ENCODE measurements around the gene OBSCN. TPM values are rescaled to one million over a fixed set of nuclear protein-coding genes. Genes with fewer than 3 reads are reported as not detected.
"Not testable (repeated sequence)": the region's sequence is repeated elsewhere in the genome, so short reads cannot be mapped to it uniquely, and the experiment has no call there.

The OBSCN gene
- total RNA-seq, 1 donor from 2014 or later, result 28.6 TPM

DNA sequence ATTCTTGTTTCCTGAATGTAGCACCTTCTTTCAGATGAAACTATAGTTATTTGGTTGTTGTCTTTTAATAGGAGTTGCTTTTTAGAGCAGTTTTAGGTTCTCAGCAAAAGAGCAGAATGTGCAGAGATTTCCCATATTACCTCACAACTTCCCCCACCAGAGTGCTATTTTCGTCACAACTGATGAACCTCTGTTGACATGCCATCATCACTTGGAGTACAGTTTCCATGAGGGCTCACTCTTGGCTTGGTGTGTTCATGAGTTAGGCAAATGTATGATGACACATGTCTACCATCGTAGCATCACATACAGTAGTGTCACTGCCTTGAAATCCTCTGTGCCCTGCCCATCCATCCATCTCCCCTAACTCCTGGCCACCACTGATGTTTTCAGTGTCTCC lies 38.5 kb upstream of the OBSCN start:
- no peaks in the 10 kb centered on the region for H3K9me3 ChIP-seq
- no peaks in the 10 kb centered on the region for H3K27me3 ChIP-seq
- H3K36me3 ChIP-seq, result no peaks in the 10 kb centered on the region
- intact Hi-C loops (cut with DNase I), result loop anchor here (5.0 kb wide), 1 partner anchor 37 kb away; no protein-coding TSS in a partner anchor
- TF ChIP-seq, protein P1, sequence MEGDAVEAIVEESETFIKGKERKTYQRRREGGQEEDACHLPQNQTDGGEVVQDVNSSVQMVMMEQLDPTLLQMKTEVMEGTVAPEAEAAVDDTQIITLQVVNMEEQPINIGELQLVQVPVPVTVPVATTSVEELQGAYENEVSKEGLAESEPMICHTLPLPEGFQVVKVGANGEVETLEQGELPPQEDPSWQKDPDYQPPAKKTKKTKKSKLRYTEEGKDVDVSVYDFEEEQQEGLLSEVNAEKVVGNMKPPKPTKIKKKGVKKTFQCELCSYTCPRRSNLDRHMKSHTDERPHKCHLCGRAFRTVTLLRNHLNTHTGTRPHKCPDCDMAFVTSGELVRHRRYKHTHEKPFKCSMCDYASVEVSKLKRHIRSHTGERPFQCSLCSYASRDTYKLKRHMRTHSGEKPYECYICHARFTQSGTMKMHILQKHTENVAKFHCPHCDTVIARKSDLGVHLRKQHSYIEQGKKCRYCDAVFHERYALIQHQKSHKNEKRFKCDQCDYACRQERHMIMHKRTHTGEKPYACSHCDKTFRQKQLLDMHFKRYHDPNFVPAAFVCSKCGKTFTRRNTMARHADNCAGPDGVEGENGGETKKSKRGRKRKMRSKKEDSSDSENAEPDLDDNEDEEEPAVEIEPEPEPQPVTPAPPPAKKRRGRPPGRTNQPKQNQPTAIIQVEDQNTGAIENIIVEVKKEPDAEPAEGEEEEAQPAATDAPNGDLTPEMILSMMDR (IDR thresholded peaks at IDR 0.05), result no peak
- H3K27ac ChIP-seq, result no peak overlapping the region
- no peak overlapping the region for H3K4me3 ChIP-seq
- DNase-seq (ENCODE audit: low spot score in 2 of 2), result no peak
- peaks cover 0 to 8% of the 10 kb centered on the region in 2 donors for H3K4me1 ChIP-seq

DNA sequence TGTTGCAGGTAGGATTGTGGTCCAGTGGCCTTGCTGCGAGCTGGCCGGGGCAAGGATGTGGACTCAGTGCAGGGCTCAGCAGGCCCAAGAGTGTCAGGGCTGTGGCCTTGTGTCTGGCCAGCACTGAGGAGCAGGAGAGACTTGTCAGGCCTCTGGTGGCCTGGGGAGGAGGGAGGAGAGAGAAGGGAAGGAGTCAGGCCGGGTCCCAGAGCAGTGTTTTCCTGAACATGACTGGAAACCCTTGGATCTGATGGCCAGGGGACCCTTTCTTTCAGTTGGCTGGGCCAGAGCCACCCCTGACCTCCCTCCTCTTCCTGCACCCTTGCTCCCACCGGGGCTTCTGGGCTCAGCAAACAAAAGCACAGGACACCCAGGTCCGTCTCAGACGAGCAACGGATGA lies 37.2 kb upstream of the OBSCN start:
- no peak for DNase-seq (ENCODE audit: low spot score in 2 of 2)
- Histone ChIP-seq H3K4me3 (no peak overlapping the region), H3K36me3 (peaks cover 7 to 11% of the 10 kb centered on the region in 2 donors), H3K9me3 (no peaks in the 10 kb centered on the region), H3K27ac (no peak overlapping the region), H3K27me3 (no peaks in the 10 kb centered on the region), H3K4me1 (peaks cover 0 to 3% of the 10 kb centered on the region in 2 donors)
- intact Hi-C loops (cut with DNase I), result no loop called here
- TF ChIP-seq, protein P1 (IDR thresholded peaks at IDR 0.05), result no peak

DNA sequence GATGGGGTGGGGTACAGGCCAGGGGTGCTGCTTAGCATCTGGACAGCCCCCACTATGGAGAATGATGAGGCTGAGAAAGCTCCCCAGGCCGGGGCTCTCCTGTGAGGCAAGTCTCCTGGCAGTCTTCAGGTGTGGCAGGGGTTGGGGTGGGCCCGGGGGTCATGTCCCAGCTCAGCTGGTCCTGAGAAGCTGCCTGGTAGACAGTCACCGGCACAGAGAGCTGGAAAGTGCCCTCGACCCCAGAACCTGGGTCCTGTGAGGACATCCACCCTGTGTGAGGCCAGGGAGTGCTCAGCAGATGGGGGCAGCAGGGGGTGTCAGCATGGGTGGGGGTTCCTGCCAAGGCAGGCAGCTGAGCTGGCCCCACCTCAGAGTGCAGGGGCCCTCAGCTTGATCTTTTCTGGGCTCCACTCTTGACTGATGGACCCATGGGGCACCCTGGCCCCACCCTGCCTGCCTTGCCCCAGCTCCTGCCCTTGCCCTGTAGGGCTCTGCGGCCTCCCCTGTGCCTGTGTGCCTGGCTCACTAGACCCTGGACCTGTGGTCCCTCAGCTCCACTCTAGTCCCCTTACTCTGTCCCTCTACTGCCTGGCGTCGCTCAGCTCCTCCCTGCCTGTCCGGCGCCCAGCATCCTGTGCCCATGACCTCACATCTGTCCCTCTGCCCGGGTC lies 36.5 kb upstream of the OBSCN start:
- DNase-seq (ENCODE audit: low spot score in 2 of 2), result no peak
- Histone ChIP-seq H3K4me3 (no peak overlapping the region), H3K36me3 (peaks cover 7 to 12% of the 10 kb centered on the region in 2 donors), H3K9me3 (no peaks in the 10 kb centered on the region), H3K4me1 (peaks cover 0 to 3% of the 10 kb centered on the region in 2 donors), H3K27me3 (no peaks in the 10 kb centered on the region), H3K27ac (no peak overlapping the region)
- TF ChIP-seq, protein P1 (IDR thresholded peaks at IDR 0.05), result no peak
- intact Hi-C loops (cut with DNase I), result no loop called here

DNA sequence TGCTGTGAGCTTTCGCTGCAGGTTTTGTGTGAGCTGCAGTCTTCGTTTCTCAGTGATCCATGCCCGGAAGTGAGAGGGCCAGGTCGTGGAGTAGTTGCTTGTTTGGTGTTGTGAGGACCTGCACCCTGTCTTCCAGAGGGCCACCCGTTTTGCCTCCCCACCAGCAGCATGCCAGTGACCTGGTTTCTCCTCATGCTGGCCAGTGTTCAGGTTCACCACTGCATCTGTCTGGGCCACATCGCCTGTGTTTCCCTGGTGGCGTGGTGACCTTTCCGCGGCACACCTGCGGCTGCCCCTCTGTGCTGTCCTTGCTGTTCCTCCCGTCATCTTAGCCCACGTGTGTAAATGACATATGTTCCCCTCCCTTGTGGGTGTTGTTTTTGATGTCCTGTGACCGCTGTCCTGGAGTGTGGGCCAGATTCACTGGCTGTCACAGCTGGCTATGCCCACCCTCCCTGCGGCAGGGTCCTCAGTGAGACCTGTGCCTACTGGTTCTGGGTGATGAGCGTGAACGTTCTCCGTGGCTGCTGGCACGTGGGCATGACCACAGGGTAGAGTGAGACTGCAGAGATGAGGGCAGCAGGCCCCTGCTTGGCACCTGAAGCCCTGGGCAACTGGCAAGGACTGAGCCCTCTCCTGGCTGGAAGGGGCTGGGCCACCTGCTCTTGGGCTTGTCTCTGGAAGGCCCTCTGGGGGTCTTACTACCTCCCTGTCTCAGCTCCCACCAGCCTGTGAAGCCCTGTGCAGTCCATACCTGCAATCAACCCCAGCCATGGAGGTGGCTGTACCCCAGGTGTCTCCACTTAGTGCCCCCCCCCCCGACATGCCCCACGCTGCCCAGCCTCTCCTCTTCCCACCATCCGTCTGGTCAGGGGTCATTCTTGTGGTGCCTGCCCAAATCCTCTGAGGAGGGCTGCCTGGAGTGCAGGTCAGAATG lies 35.0 kb upstream of the OBSCN start:
- intact Hi-C loops (cut with DNase I), result no loop called here
- TF ChIP-seq, protein P1 (IDR thresholded peaks at IDR 0.05), result no peak
- DNase-seq (ENCODE audit: low spot score in 2 of 2), result no peak
- Histone ChIP-seq H3K27me3 (no peaks in the 10 kb centered on the region), H3K36me3 (peaks cover 7 to 12% of the 10 kb centered on the region in 2 donors), H3K9me3 (no peaks in the 10 kb centered on the region), H3K27ac (no peak overlapping the region), H3K4me3 (no peak overlapping the region), H3K4me1 (no peaks in the 10 kb centered on the region)

GRCh38 chr1:228173528-228174481 lies 34.0 kb upstream of the OBSCN start:
- intact Hi-C loops (cut with DNase I); H3K27me3 ChIP-seq; H3K4me3 ChIP-seq: not testable (repeated sequence)

More at GRCh38 chr1:228173528-228174481, 34.0 kb upstream of the OBSCN start:
- H3K36me3 ChIP-seq, result peaks cover 7 to 12% of the 10 kb centered on the region in 2 donors
- H3K27ac ChIP-seq; H3K9me3 ChIP-seq; H3K4me1 ChIP-seq; DNase-seq (ENCODE audit: low spot score in 2 of 2): not testable (repeated sequence)
